ENCODE measurements around the gene TENM4.

DNA sequence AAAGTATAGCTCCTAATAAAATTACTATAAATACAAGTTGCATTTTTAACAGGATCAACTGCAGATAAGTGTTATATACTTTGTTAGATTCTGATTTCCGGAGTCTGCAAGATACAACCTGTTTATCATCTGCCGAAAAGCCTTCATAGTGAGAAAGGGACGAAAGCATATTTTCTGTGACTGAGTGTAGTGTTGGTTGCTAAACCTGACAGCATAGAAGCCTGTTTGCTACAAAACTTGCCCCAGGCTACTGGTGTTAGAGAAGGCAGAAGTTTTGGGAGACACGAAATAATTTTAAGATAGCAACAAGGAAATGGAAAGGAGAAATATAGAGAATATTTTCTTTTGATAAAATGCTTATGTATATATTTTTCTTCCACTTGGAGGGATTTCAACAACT, 622.6 kb downstream of the TENM4 start:
- TF ChIP-seq, protein P1, sequence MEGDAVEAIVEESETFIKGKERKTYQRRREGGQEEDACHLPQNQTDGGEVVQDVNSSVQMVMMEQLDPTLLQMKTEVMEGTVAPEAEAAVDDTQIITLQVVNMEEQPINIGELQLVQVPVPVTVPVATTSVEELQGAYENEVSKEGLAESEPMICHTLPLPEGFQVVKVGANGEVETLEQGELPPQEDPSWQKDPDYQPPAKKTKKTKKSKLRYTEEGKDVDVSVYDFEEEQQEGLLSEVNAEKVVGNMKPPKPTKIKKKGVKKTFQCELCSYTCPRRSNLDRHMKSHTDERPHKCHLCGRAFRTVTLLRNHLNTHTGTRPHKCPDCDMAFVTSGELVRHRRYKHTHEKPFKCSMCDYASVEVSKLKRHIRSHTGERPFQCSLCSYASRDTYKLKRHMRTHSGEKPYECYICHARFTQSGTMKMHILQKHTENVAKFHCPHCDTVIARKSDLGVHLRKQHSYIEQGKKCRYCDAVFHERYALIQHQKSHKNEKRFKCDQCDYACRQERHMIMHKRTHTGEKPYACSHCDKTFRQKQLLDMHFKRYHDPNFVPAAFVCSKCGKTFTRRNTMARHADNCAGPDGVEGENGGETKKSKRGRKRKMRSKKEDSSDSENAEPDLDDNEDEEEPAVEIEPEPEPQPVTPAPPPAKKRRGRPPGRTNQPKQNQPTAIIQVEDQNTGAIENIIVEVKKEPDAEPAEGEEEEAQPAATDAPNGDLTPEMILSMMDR (IDR thresholded peaks at IDR 0.05) = no peak
- TF ChIP-seq EP300 (IDR thresholded peaks at IDR 0.05) (no peak), POLR2AphosphoS5 (IDR thresholded peaks at IDR 0.05) (no peak), POLR2A (IDR thresholded peaks at IDR 0.05) (no peak)
